GM12878 (cell line): ENCODE results near the gene SLC2A2. TPM values are rescaled to one million over a fixed set of nuclear protein-coding genes. Genes with fewer than 3 reads are reported as not detected.

Source experiments
- ATAC-seq: fragments of 200-7000 bp; cut with Tn5 transposase; 3 replicates; pipeline ENCODE4 v1.9.1; 2020; ENCODE audit warnings: mild to moderate bottlenecking, moderate library complexity
- BruUV-seq: library from RNA; stranded (reverse); fragments of 400-500 nt; replicated peaks from 2 replicates; lab custom pipeline; 2021; lab: Mats Ljungman, UMichigan
- CTCF ChIA-PET: fragments of 300-600 bp; sonication (Branson Sonifier 250); formaldehyde crosslinking; extraction: SDS; loops from one replicate; lab custom pipeline; 2021; ENCODE audit warnings: inconsistent platforms; lab: Yijun Ruan, JAX
- POLR2A ChIA-PET: fragments of 350-600 bp; formaldehyde crosslinking; extraction: SDS; loops from one replicate; lab custom pipeline; 2021; ENCODE audit warnings: inconsistent platforms; lab: Charles Lee
- RAD21 ChIA-PET: fragments of 300-600 bp; sonication (Branson Sonifier 250); formaldehyde crosslinking; loops from one replicate; lab custom pipeline; 2023; ENCODE audit warnings: antibody characterized with exemption; ENCODE audit not compliant: unreplicated experiment; lab: Charles Lee
- SMC1A ChIA-PET: fragments of 300-600 bp; sonication (Branson Sonifier 250); formaldehyde crosslinking; loops from one replicate; lab custom pipeline; 2023; ENCODE audit not compliant: unreplicated experiment, uncharacterized antibody; lab: Charles Lee
- DNase-seq: peaks from one replicate; pipeline ENCODE4 v3.0.0-alpha.2; 2011; ENCODE audit warnings: low read depth, low spot score
- FAIRE-seq: peaks from 3 replicates; lab custom pipeline; 2011; peaks lifted over from hg19 to GRCh38; lab: Jason Lieb, UNC
- H2AFZ ChIP-seq: 2 replicates; pipeline ENCODE4 v1.6.0; 2011; ENCODE audit warnings: low read depth, low read length, control low read depth; ENCODE audit not compliant: control insufficient read depth
- H3K27ac ChIP-seq: 2 replicates; pipeline ENCODE4 v1.5.1; 2011; ENCODE audit warnings: control low read depth; ENCODE audit not compliant: control insufficient read depth, insufficient read depth
- H3K27me3 ChIP-seq, 2 experiments: replicated peaks in 1 of 2; 2 replicates each; pipeline versions ENCODE4 v1.6.0 to v1.6.1; 2011; ENCODE audit warnings: low read length in 1 of 2; ENCODE audit not compliant: control insufficient read depth in 2 of 2, insufficient read depth in 2 of 2
- H3K36me3 ChIP-seq, 2 experiments: 2 replicates each; pipeline ENCODE4 v1.5.1; 2011; ENCODE audit warnings: low read length in 1 of 2; ENCODE audit not compliant: control insufficient read depth in 2 of 2, insufficient read depth in 2 of 2
- H3K4me1 ChIP-seq: 2 replicates; pipeline ENCODE4 v1.6.1; 2011; ENCODE audit warnings: mild to moderate bottlenecking, low read length, moderate library complexity, mixed read lengths; ENCODE audit not compliant: control insufficient read depth, insufficient read depth
- H3K4me2 ChIP-seq: 2 replicates; pipeline ENCODE4 v1.6.0; 2011; ENCODE audit warnings: control low read depth; ENCODE audit not compliant: control insufficient read depth, insufficient read depth
- H3K4me3 ChIP-seq: fragments of 200-600 bp; sonication (generic); 2 replicates; pipeline ENCODE4 v1.5.1; 2016
- H3K79me2 ChIP-seq: 2 replicates; pipeline ENCODE4 v1.6.0; 2011; ENCODE audit warnings: low read length; ENCODE audit not compliant: control insufficient read depth, insufficient read depth
- H3K9ac ChIP-seq: 2 replicates; pipeline ENCODE4 v1.8.0; 2011; ENCODE audit warnings: low read length, control low read depth, mixed read lengths; ENCODE audit not compliant: control insufficient read depth, insufficient read depth
- H3K9me3 ChIP-seq: replicated peaks from 3 replicates; pipeline ENCODE4 v1.5.1; 2011; ENCODE audit warnings: mild to moderate bottlenecking, low read length; ENCODE audit not compliant: control insufficient read depth, insufficient read depth
- H4K20me1 ChIP-seq: 2 replicates; pipeline ENCODE4 v1.6.0; 2011; ENCODE audit not compliant: control insufficient read depth, insufficient read depth
- BHLHE40 ChIP-seq, 2 experiments: fragments of 450-650 bp in 1 of 2; IDR thresholded peaks; 2 replicates each; pipeline ENCODE4 v1.6.1; 2011 to 2017; ENCODE audit warnings: low read depth in 2 of 2, borderline replicate concordance in 1 of 2, improper control_type of control experiment in 1 of 2, low read length in 1 of 2, mild to moderate bottlenecking in 1 of 2
- CREM ChIP-seq: IDR thresholded peaks from 2 replicates; pipeline ENCODE4 v1.6.1; 2014; ENCODE audit warnings: antibody characterized with exemption, low read depth
- EZH2 ChIP-seq: IDR thresholded peaks from 2 replicates; pipeline ENCODE4 v1.6.1; 2012; ENCODE audit warnings: low read depth, mild to moderate bottlenecking, control low read depth, inconsistent platforms, low read length, borderline replicate concordance; ENCODE audit not compliant: control insufficient read depth
- HDGF ChIP-seq: fragments of 450-650 bp; IDR thresholded peaks from 2 replicates; pipeline ENCODE4 v1.6.1; 2016; ENCODE audit warnings: antibody characterized with exemption
- PRDM15 ChIP-seq: fragments of 450-650 bp; formaldehyde crosslinking; IDR thresholded peaks from 2 replicates; pipeline ENCODE4 v1.4.0; 2020; ENCODE audit warnings: mild to moderate bottlenecking, moderate library complexity
- RAD21 ChIP-seq: IDR thresholded peaks from 2 replicates; pipeline ENCODE4 v1.6.1; 2011; ENCODE audit warnings: mild to moderate bottlenecking, low read depth, low read length, moderate library complexity; ENCODE audit not compliant: insufficient read depth
- SMAD1 ChIP-seq: fragments of 450-650 bp; IDR thresholded peaks from 2 replicates; pipeline ENCODE4 v1.6.1; 2018; ENCODE audit warnings: mild to moderate bottlenecking, low read depth; ENCODE audit not compliant: partially characterized antibody
- SRF ChIP-seq, 2 experiments: IDR thresholded peaks; 2 replicates each; pipeline ENCODE4 v1.6.1; 2011; ENCODE audit warnings: low read depth in 2 of 2, low read length in 2 of 2, mild to moderate bottlenecking in 1 of 2, moderate library complexity in 1 of 2
- TCF12 ChIP-seq: IDR thresholded peaks from 2 replicates; pipeline ENCODE4 v1.6.1; 2011; ENCODE audit warnings: low read depth, mild to moderate bottlenecking, low read length
- ZNF384 ChIP-seq: IDR thresholded peaks from 2 replicates; pipeline ENCODE4 v1.6.1; 2012; ENCODE audit warnings: low read depth, mild to moderate bottlenecking, low read length, improper control_type of control experiment, borderline replicate concordance
- ZSCAN29 ChIP-seq: fragments of 450-650 bp; IDR thresholded peaks from 2 replicates; pipeline ENCODE4 v1.6.1; 2017; ENCODE audit warnings: mild to moderate bottlenecking, moderate library complexity
- in situ Hi-C: fragments of 300-500 bp; cut with MboI; formaldehyde crosslinking; loops from 9 replicates; pipeline ENCODE4 v1.14.3; 2018; ENCODE audit warnings: mixed read lengths
- intact Hi-C: fragments of 100-400 bp; cut with micrococcal nuclease; formaldehyde crosslinking; loops from one replicate; pipeline ENCODE4 v1.14.2; 2022; ENCODE audit not compliant: unreplicated experiment
- polyA plus RNA-seq, 11 experiments: library from polyadenylated mRNA; depleted of rRNA in 4 of 11; unstranded in 6 of 11; stranded (reverse) in 5 of 11; fragments of >200 nt; fragmentation: Nextera tagmentation in 4 of 11; fragmentation: Illumina TruSeq in 1 of 11; extraction: Ambion mirVana in 4 of 11; extraction: Trizol in 1 of 11; gene quantifications; 1 replicate in 1 of 11; 2 replicates in 10 of 11; pipeline versions ENCODE4 v1.2.1 to v1.2.3, GENCODE V29; 2011 to 2016; ENCODE audit warnings: inconsistent platforms in 2 of 11, missing spikeins in 2 of 11, low read depth in 1 of 11
- total RNA-seq, 4 experiments: library from RNA; depleted of rRNA in 3 of 4; stranded (reverse); fragments of >200 nt in 3 of 4; fragmentation: Illumina TruSeq in 1 of 4; extraction: Trizol in 1 of 4; gene quantifications; 2 replicates each; pipeline versions ENCODE4 v1.2.1 to v1.2.3, GENCODE V29; 2013 to 2021
- TF ChIP-seq, protein P1 (sequence below): fragments of 450-650 bp; IDR thresholded peaks from 2 replicates; pipeline ENCODE4 v1.6.1; 2017; ENCODE audit warnings: mild to moderate bottlenecking, moderate library complexity
- TF ChIP-seq, protein P2 (sequence below): fragments of 450-650 bp; IDR thresholded peaks from 2 replicates; pipeline ENCODE4 v1.6.1; 2017; ENCODE audit warnings: antibody characterized with exemption, mild to moderate bottlenecking, moderate library complexity

The SLC2A2 gene
- total and polyA plus RNA-seq, 10 of the 15 experiments (the other 5 are each of a cell fraction or from before 2014, with no cell fraction given) = 0.04 to 0.10 (median 0.04) TPM; not detected in 7

GRCh38 chr3:170959457-170959856, 67.1 kb downstream of the SLC2A2 start (continued):
- TF ChIP-seq, protein P1, sequence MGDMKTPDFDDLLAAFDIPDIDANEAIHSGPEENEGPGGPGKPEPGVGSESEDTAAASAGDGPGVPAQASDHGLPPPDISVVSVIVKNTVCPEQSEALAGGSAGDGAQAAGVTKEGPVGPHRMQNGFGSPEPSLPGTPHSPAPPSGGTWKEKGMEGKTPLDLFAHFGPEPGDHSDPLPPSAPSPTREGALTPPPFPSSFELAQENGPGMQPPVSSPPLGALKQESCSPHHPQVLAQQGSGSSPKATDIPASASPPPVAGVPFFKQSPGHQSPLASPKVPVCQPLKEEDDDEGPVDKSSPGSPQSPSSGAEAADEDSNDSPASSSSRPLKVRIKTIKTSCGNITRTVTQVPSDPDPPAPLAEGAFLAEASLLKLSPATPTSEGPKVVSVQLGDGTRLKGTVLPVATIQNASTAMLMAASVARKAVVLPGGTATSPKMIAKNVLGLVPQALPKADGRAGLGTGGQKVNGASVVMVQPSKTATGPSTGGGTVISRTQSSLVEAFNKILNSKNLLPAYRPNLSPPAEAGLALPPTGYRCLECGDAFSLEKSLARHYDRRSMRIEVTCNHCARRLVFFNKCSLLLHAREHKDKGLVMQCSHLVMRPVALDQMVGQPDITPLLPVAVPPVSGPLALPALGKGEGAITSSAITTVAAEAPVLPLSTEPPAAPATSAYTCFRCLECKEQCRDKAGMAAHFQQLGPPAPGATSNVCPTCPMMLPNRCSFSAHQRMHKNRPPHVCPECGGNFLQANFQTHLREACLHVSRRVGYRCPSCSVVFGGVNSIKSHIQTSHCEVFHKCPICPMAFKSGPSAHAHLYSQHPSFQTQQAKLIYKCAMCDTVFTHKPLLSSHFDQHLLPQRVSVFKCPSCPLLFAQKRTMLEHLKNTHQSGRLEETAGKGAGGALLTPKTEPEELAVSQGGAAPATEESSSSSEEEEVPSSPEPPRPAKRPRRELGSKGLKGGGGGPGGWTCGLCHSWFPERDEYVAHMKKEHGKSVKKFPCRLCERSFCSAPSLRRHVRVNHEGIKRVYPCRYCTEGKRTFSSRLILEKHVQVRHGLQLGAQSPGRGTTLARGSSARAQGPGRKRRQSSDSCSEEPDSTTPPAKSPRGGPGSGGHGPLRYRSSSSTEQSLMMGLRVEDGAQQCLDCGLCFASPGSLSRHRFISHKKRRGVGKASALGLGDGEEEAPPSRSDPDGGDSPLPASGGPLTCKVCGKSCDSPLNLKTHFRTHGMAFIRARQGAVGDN = no peak
- no peak for TF ChIP-seq PRDM15 (CRISPR knock-in tag)
- TF ChIP-seq ZNF384 = no peak
- no peak for TF ChIP-seq ZSCAN29

- no peak for FAIRE-seq
- Histone ChIP-seq H3K27me3 (no peaks in the 10 kb centered on the region), H3K9ac (no peak overlapping the region), H3K9me3 (no peaks in the 10 kb centered on the region), H2AFZ (no peak overlapping the region), H3K36me3 (no peaks in the 10 kb centered on the region), H3K4me3 (no peak overlapping the region), H3K79me2 (no peaks in the 10 kb centered on the region), H3K27ac (no peak overlapping the region), H3K4me2 (no peak overlapping the region), H3K4me1 (no peaks in the 10 kb centered on the region), H4K20me1 (no peaks in the 10 kb centered on the region)
- intact Hi-C loops = no loop called here
- ChIA-PET SMC1A (no interaction called here), POLR2A (no interaction called here), RAD21 (no interaction called here), CTCF (no interaction called here)
- ATAC-seq = no peak
- in situ Hi-C loops = no loop called here
- no TSS peak for BruUV-seq
- DNase-seq = no peak
- TF ChIP-seq BHLHE40 (IDR thresholded peaks at IDR 0.05; ENCODE audit: borderline replicate concordance in 1 of 2, low read depth in 2 of 2, low read length in 1 of 2) (no peak), CREM (no peak), EZH2 (no peak), SRF (IDR thresholded peaks at IDR 0.05; ENCODE audit: low read depth in 2 of 2, low read length in 2 of 2) (no peak), SMAD1 (no peak), TCF12 (no peak), HDGF (no peak), RAD21 (no peak)
- TF ChIP-seq, protein P2, sequence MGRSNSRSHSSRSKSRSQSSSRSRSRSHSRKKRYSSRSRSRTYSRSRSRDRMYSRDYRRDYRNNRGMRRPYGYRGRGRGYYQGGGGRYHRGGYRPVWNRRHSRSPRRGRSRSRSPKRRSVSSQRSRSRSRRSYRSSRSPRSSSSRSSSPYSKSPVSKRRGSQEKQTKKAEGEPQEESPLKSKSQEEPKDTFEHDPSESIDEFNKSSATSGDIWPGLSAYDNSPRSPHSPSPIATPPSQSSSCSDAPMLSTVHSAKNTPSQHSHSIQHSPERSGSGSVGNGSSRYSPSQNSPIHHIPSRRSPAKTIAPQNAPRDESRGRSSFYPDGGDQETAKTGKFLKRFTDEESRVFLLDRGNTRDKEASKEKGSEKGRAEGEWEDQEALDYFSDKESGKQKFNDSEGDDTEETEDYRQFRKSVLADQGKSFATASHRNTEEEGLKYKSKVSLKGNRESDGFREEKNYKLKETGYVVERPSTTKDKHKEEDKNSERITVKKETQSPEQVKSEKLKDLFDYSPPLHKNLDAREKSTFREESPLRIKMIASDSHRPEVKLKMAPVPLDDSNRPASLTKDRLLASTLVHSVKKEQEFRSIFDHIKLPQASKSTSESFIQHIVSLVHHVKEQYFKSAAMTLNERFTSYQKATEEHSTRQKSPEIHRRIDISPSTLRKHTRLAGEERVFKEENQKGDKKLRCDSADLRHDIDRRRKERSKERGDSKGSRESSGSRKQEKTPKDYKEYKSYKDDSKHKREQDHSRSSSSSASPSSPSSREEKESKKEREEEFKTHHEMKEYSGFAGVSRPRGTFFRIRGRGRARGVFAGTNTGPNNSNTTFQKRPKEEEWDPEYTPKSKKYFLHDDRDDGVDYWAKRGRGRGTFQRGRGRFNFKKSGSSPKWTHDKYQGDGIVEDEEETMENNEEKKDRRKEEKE = no peak
Observed at GRCh38 chr3:170956647-170957046, 69.9 kb downstream of the SLC2A2 start.
